Aorta (tissue), 4 donors: Measurements from ENCODE around the gene CCM2L. TPM values are rescaled to one million over a fixed set of nuclear protein-coding genes. Genes with fewer than 3 reads are reported as not detected.

ENCODE experiments used
- polyA plus RNA-seq, 2 donors: library from polyadenylated mRNA; stranded (reverse); fragments of 200-250 nt; gene quantifications; one replicate each; pipeline ENCODE4 v1.2.3, GENCODE V29; 2013
- total RNA-seq, 2 donors: library from RNA; stranded (reverse); fragmentation: NEBNext Ultra II Directional; extraction: Animal tissue kit (Norgen Biotek cat#: 25700); gene quantifications; one replicate each; pipeline ENCODE4 v1.2.1, GENCODE V29; 2021
- donor health status: healthy with polysubstance abuse.
- donor health status: Bipolar disorder and iron deficiency.
- donor health status: DM: no; HTN: no; CAD: no.
- donor health status: DM: yes; HTN: yes; CAD: no.

The CCM2L gene
- total and polyA plus RNA-seq, 4 donors, result 0.88 to 11.0 (median 4.6) TPM

Other genes starting within 250 kb of the CCM2L start
- gene MYLK2, start 191.1 kb upstream of the CCM2L start, total RNA-seq, result under 1 TPM in 1 of 2 donors, not detected in 1; 0.30 TPM
- gene MYLK2, start 191.1 kb upstream of the CCM2L start, polyA plus RNA-seq, result 1 to 10 TPM in 1 of 2 donors, not detected in 1; 8.1 TPM
- 10 to 100 TPM in 1 of 2 donors, 1 to 10 TPM in 1; 10.0 to 20.2 TPM for gene FOXS1, start 164.8 kb upstream of the CCM2L start, total RNA-seq
- gene FOXS1, start 164.8 kb upstream of the CCM2L start, polyA plus RNA-seq, result 10 to 100 TPM; 11.4 to 76.4 TPM
- gene DUSP15, start 139.9 kb upstream of the CCM2L start, total RNA-seq, result 1 to 10 TPM; 2.4 to 4.7 TPM
- gene DUSP15, start 139.9 kb upstream of the CCM2L start, polyA plus RNA-seq, result 10 to 100 TPM in 1 of 2 donors, 1 to 10 TPM in 1; 2.6 to 31.7 TPM
- under 1 TPM; 0.19 to 0.81 TPM for gene TTLL9, start 139.8 kb upstream of the CCM2L start, total RNA-seq
- gene TTLL9, start 139.8 kb upstream of the CCM2L start, polyA plus RNA-seq, result under 1 TPM in 1 of 2 donors, not detected in 1; 0.61 TPM
- 1 to 10 TPM; 5.6 to 8.6 TPM for gene PDRG1, start 58.4 kb upstream of the CCM2L start, total RNA-seq
- gene PDRG1, start 58.4 kb upstream of the CCM2L start, polyA plus RNA-seq, result 10 to 100 TPM; 15.1 to 15.8 TPM
- not detected for gene XKR7, start 42.3 kb upstream of the CCM2L start, total RNA-seq
- under 1 TPM in 1 of 2 donors, not detected in 1; 0.13 TPM for gene XKR7, start 42.3 kb upstream of the CCM2L start, polyA plus RNA-seq
- 10 to 100 TPM; 19.9 to 28.6 TPM for gene HCK, start 41.8 kb downstream of the CCM2L start, total RNA-seq
- gene HCK, start 41.8 kb downstream of the CCM2L start, polyA plus RNA-seq, result 10 to 100 TPM in 1 of 2 donors, 1 to 10 TPM in 1; 4.0 to 20.7 TPM
- 10 to 100 TPM; 35.8 to 49.0 TPM for gene TM9SF4, start 99.3 kb downstream of the CCM2L start, total RNA-seq
- gene TM9SF4, start 99.3 kb downstream of the CCM2L start, polyA plus RNA-seq, result 10 to 100 TPM in 1 of 2 donors, 1 to 10 TPM in 1; 8.1 to 19.7 TPM
- gene PLAGL2, start 197.3 kb downstream of the CCM2L start, total RNA-seq, result 1 to 10 TPM; 8.2 to 9.8 TPM
- gene PLAGL2, start 197.3 kb downstream of the CCM2L start, polyA plus RNA-seq, result 1 to 10 TPM; 1.8 to 2.3 TPM
- 10 to 100 TPM; 29.8 to 35.2 TPM for gene POFUT1, start 197.4 kb downstream of the CCM2L start, total RNA-seq
- 10 to 100 TPM; 10.6 to 16.5 TPM for gene POFUT1, start 197.4 kb downstream of the CCM2L start, polyA plus RNA-seq